HFFc6 (cell line): ENCODE data around the gene EXOC6B. TPM values are rescaled to one million over a fixed set of nuclear protein-coding genes. Genes with fewer than 3 reads are reported as not detected.
"Not testable (repeated sequence)": the region's sequence is repeated elsewhere in the genome, so short reads cannot be mapped to it uniquely, and the experiment has no call there.

ENCODE experiments used
- DNase-seq: peaks from one replicate; pipeline ENCODE4 v3.0.0-alpha.2; 2018
- H3K27ac Mint-ChIP-seq: 2 replicates; pipeline ENCODE4 v1.8.0; 2020; ENCODE audit warnings: mild to moderate bottlenecking, mixed read lengths
- H3K27me3 Mint-ChIP-seq: 2 replicates; pipeline ENCODE4 v1.8.0; 2021; ENCODE audit warnings: mild to moderate bottlenecking, moderate library complexity, mixed read lengths; ENCODE audit not compliant: insufficient read depth
- H3K36me3 Mint-ChIP-seq: 2 replicates; pipeline ENCODE4 v1.8.0; 2021; ENCODE audit warnings: low read depth, mixed read lengths
- H3K4me1 Mint-ChIP-seq: 2 replicates; pipeline ENCODE4 v1.8.0; 2020; ENCODE audit warnings: low read depth, mixed read lengths
- H3K4me3 Mint-ChIP-seq: 2 replicates; pipeline ENCODE4 v1.8.0; 2020; ENCODE audit warnings: mild to moderate bottlenecking, moderate library complexity, mixed read lengths
- H3K9me3 Mint-ChIP-seq: 2 replicates; pipeline ENCODE4 v1.8.0; 2020; ENCODE audit warnings: mild to moderate bottlenecking, mixed read lengths
- CTCF ChIP-seq: fragments of 200-600 bp; sonication (generic); IDR thresholded peaks from 2 replicates; pipeline ENCODE4 v1.5.0; 2021; ENCODE audit warnings: antibody characterized with exemption, mild to moderate bottlenecking
- total RNA-seq, 6 experiments: library from RNA; stranded (reverse); fragmentation: NEBNext Ultra II Directional; extraction: Animal tissue kit (Norgen Biotek cat#: 25700); gene quantifications; 2 replicates in 1 of 6; 3 replicates in 5 of 6; pipeline ENCODE4 v1.2.3, GENCODE V29; 2021

The EXOC6B gene
- total RNA-seq, 6 experiments from 2014 or later = 24.8 to 33.0 (median 27.4) TPM

GRCh38 chr2:72544554-72544953 is 281.3 kb downstream of the EXOC6B start:
- Mint-ChIP-seq H3K4me3 (no peak overlapping the region), H3K9me3 (no peaks in the 10 kb centered on the region), H3K27ac (no peak overlapping the region), H3K27me3 (no peaks in the 10 kb centered on the region), H3K36me3 (no peaks in the 10 kb centered on the region), H3K4me1 (peaks cover 1% of the 10 kb centered on the region)
- TF ChIP-seq CTCF = no peak
- DNase-seq = no peak

- H3K27me3 Mint-ChIP-seq = no peaks in the 10 kb centered on the region
- H3K36me3 Mint-ChIP-seq = no peaks in the 10 kb centered on the region
- peaks cover 10% of the 10 kb centered on the region for H3K4me1 Mint-ChIP-seq
- no peak overlapping the region for H3K4me3 Mint-ChIP-seq
- no peaks in the 10 kb centered on the region for H3K9me3 Mint-ChIP-seq
- no peak for TF ChIP-seq CTCF
- H3K27ac Mint-ChIP-seq = no peak overlapping the region
- DNase-seq = no peak
Measured at GRCh38 chr2:72543497-72544216, 282.2 kb downstream of the EXOC6B start.

- H3K27me3 Mint-ChIP-seq = no peaks in the 10 kb centered on the region
- no peak overlapping the region for H3K4me3 Mint-ChIP-seq
- H3K4me1 Mint-ChIP-seq = peaks cover 14% of the 10 kb centered on the region
- DNase-seq = peak; percentile 41
- no peaks in the 10 kb centered on the region for H3K36me3 Mint-ChIP-seq
- H3K27ac Mint-ChIP-seq = peak overlapping the region; percentile 68
- TF ChIP-seq CTCF = no peak
- no peaks in the 10 kb centered on the region for H3K9me3 Mint-ChIP-seq
Measured at GRCh38 chr2:72539071-72539552, 286.7 kb downstream of the EXOC6B start.

- Mint-ChIP-seq H3K9me3 (no peaks in the 10 kb centered on the region), H3K27ac (peak overlapping the region; percentile 68), H3K4me1 (peaks cover 21% of the 10 kb centered on the region), H3K27me3 (no peaks in the 10 kb centered on the region), H3K36me3 (no peaks in the 10 kb centered on the region), H3K4me3 (no peak overlapping the region)
- DNase-seq = no peak
- TF ChIP-seq CTCF = no peak
Measured at GRCh38 chr2:72538486-72538885, 287.3 kb downstream of the EXOC6B start.

- H3K27ac Mint-ChIP-seq, DNase-seq, H3K27me3 Mint-ChIP-seq, H3K9me3 Mint-ChIP-seq, H3K4me3 Mint-ChIP-seq, H3K36me3 Mint-ChIP-seq: not testable (repeated sequence)
- H3K4me1 Mint-ChIP-seq = peaks cover 26% of the 10 kb centered on the region
Measured at GRCh38 chr2:72535586-72535985, 290.2 kb downstream of the EXOC6B start.

GRCh38 chr2:72533765-72534164 is 292.1 kb downstream of the EXOC6B start:
- no peaks in the 10 kb centered on the region for H3K27me3 Mint-ChIP-seq
- TF ChIP-seq CTCF = no peak
- no peaks in the 10 kb centered on the region for H3K9me3 Mint-ChIP-seq
- H3K36me3 Mint-ChIP-seq = no peaks in the 10 kb centered on the region; the same call in 1 of the 2 replicates
- H3K4me3 Mint-ChIP-seq = no peak overlapping the region
- H3K4me1 Mint-ChIP-seq = peaks cover 17% of the 10 kb centered on the region
- H3K27ac Mint-ChIP-seq = no peak overlapping the region
- DNase-seq = peak; percentile 43
